Measurements from ENCODE around the gene HS1BP3. TPM values are rescaled to one million over a fixed set of nuclear protein-coding genes. Genes with fewer than 3 reads are reported as not detected.

HS1BP3 gene
- total and polyA plus RNA-seq, 10 donors: 8.8 to 38.0 (median 25.9) TPM

DNA sequence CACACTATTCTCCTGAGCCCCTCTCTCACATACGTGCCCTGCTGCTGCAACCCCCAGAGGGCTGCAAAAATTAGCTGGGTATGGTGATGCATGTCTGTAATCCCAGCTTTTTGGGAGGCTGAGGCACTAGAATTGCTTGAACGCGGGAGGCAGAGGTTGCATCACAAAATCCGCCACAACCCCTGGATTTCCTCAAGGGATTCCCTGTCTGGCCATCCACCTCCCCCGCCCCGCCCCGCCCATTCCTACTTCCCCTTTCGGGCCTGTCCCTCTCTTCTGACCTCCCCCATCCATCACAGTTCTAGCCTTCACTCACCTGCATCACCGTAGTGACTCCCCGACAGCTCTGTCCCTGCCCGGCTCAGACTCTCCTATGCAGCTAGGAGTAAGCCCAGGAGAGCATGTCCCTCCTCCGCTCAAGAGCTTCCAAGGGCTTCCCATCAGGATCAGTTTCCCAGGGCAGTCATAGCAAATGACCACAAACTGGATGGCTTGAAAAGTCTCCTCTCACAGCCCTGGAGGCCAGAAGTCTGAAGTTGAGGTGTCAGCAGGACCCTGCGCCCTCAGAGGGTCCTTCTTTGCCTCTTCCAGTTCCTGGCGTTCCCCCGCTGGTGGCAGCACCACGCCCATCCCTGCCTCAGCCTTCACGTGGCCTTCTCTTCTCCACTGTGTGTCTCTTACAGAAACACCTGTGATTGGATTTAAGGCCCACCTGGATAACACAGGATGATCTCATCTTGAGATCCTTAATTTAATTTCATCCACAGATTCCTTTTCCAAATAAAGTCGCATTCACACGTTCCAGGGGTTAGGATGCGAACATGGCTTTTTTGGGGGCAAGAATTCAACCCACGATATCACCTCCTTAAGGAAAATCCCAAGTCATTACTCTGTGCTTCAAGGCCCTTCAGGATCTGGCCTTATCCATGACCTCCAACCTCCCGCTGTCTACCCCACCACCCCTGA lies 58.5 kb downstream of the HS1BP3 start:
- TF ChIP-seq CTCF (IDR thresholded peaks at IDR 0.05 in 8 of 11, conservative IDR thresholded peaks at IDR 0.05 in 3 of 11) (no peak), POLR2AphosphoS5 (IDR thresholded peaks at IDR 0.05) (no peak), POLR2A (IDR thresholded peaks at IDR 0.05) (no peak)
- Histone ChIP-seq H3K4me1 (peaks cover 36 to 69% (median 49%) of the 10 kb centered on the region in 6 donors), H3K4me3 (no peak overlapping the region), H3K27ac (peak overlapping the region in 5 of 8 donors; percentile 29 to 91 (median 80)), H3K36me3 (no peaks in the 10 kb centered on the region), H3K9me3 (no peaks in the 10 kb centered on the region), H3K27me3 (replicated peaks in 1 of 7) (peaks cover 0 to 6% (median 0%) of the 10 kb centered on the region in 7 donors)
- WGBS, 5 donors: 75 to 85% (median 82%) methylated on average over 22 of the region's 22 CpGs
- DNase-seq: peak; percentile 61
- intact Hi-C loops (cut with DNase I; ENCODE audit: low total_unique reads): no loop called here

GRCh38 chr2:20590704-20591515 lies 60.0 kb downstream of the HS1BP3 start:
- DNase-seq: peak; percentile 64
- peaks cover 27 to 69% (median 43%) of the 10 kb centered on the region in 6 donors for H3K4me1 ChIP-seq
- H3K36me3 ChIP-seq: no peaks in the 10 kb centered on the region
- WGBS, 5 donors: 80 to 88% (median 84%) methylated on average over 6 to 11 of the region's 11 CpGs
- intact Hi-C loops (cut with DNase I; ENCODE audit: low total_unique reads): no loop called here
- no peak overlapping the region for H3K4me3 ChIP-seq
- TF ChIP-seq POLR2A (IDR thresholded peaks at IDR 0.05) (no peak), CTCF (IDR thresholded peaks at IDR 0.05 in 8 of 11, conservative IDR thresholded peaks at IDR 0.05 in 3 of 11) (no peak), POLR2AphosphoS5 (IDR thresholded peaks at IDR 0.05) (peak in 1 of 3 donors; percentile 39)
- peaks cover 0 to 6% (median 0%) of the 10 kb centered on the region in 7 donors for H3K27me3 ChIP-seq (replicated peaks in 1 of 7)
- H3K9me3 ChIP-seq: no peaks in the 10 kb centered on the region
- H3K27ac ChIP-seq: peak overlapping the region in 4 of 8 donors; percentile 14 to 82 (median 48)

GRCh38 chr2:20589975-20590703 lies 60.8 kb downstream of the HS1BP3 start:
- Histone ChIP-seq H3K4me1 (peaks cover 24 to 69% (median 44%) of the 10 kb centered on the region in 6 donors), H3K27ac (peak overlapping the region in 3 of 8 donors; percentile 26 to 82 (median 69)), H3K9me3 (no peaks in the 10 kb centered on the region), H3K27me3 (replicated peaks in 1 of 7) (peaks cover 0 to 6% (median 0%) of the 10 kb centered on the region in 7 donors), H3K4me3 (no peak overlapping the region), H3K36me3 (no peaks in the 10 kb centered on the region)
- intact Hi-C loops (cut with DNase I; ENCODE audit: low total_unique reads): no loop called here
- no peak for TF ChIP-seq CTCF (IDR thresholded peaks at IDR 0.05 in 8 of 11, conservative IDR thresholded peaks at IDR 0.05 in 3 of 11)
- TF ChIP-seq POLR2A (IDR thresholded peaks at IDR 0.05): no peak
- no peak for TF ChIP-seq POLR2AphosphoS5 (IDR thresholded peaks at IDR 0.05)
- 79 to 86% (median 83%) methylated on average over 12 to 14 of the region's 14 CpGs for WGBS, 5 donors
- peak; percentile 59 for DNase-seq

Data from spleen (tissue), 11 donors.